Ovary (tissue), 3 donors: ENCODE results near the gene NKD2.

Experiments
- EP300 ChIP-seq: sonication (generic); formaldehyde crosslinking; IDR thresholded peaks from one replicate; pipeline ENCODE4 v1.6.1; 2017; ENCODE audit warnings: antibody characterized with exemption
- POLR2A ChIP-seq: fragments of 450-650 bp; IDR thresholded peaks from one replicate; pipeline ENCODE4 v1.6.1; 2017; ENCODE audit warnings: antibody characterized with exemption, mild to moderate bottlenecking, moderate library complexity
- TF ChIP-seq, protein P1 (sequence below), 3 donors: fragments of 450-650 bp in 2 of 3; fragments of 200-600 bp in 1 of 3; IDR thresholded peaks; one replicate each; pipeline versions ENCODE4 v1.5.1 to v1.8.0; 2016 to 2022; ENCODE audit warnings: antibody characterized with exemption in 3 of 3, mild to moderate bottlenecking in 1 of 3
- donor health status: DM: no; HTN: no; CAD: no.

DNA sequence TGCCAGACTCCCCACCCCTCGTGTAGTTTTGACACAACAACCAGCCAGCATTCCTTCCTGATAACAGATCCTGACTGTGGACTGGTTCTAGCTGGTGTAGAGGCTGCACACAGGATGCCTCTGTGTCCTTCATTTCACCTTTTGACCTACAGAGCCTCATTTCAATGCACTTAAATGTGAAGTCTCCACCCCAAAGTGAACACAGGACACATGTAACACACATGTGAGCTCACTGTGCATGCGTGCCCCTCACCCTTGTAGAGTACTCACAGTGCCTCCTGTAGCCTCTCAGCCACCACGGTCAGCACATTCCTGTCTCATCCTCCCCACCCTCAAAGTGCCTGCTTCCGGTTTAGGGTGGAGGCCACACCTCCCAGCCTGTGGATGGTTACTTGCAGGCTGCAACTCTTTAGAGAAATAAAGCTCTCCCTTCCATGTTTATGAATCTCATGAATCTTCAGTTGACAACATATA, 11.6 kb upstream of the NKD2 start:
- TF ChIP-seq, protein P1, sequence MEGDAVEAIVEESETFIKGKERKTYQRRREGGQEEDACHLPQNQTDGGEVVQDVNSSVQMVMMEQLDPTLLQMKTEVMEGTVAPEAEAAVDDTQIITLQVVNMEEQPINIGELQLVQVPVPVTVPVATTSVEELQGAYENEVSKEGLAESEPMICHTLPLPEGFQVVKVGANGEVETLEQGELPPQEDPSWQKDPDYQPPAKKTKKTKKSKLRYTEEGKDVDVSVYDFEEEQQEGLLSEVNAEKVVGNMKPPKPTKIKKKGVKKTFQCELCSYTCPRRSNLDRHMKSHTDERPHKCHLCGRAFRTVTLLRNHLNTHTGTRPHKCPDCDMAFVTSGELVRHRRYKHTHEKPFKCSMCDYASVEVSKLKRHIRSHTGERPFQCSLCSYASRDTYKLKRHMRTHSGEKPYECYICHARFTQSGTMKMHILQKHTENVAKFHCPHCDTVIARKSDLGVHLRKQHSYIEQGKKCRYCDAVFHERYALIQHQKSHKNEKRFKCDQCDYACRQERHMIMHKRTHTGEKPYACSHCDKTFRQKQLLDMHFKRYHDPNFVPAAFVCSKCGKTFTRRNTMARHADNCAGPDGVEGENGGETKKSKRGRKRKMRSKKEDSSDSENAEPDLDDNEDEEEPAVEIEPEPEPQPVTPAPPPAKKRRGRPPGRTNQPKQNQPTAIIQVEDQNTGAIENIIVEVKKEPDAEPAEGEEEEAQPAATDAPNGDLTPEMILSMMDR (IDR thresholded peaks at IDR 0.05), result no peak
- TF ChIP-seq POLR2A, result no peak
- no peak for TF ChIP-seq EP300
